H1 (cell line): Measurements from ENCODE around the gene CDH22. TPM values are rescaled to one million over a fixed set of nuclear protein-coding genes. Genes with fewer than 3 reads are reported as not detected.

ENCODE experiments used
- CTCF ChIA-PET: fragments of 300-600 bp; sonication (Branson Sonifier 250); formaldehyde crosslinking; loops from one replicate; lab custom pipeline; 2021; ENCODE audit not compliant: partially characterized antibody; lab: Charles Lee
- POLR2A ChIA-PET: fragments of 300-600 bp; sonication (Branson Sonifier 250); formaldehyde crosslinking; loops from one replicate; lab custom pipeline; 2021; ENCODE audit warnings: inconsistent platforms; ENCODE audit not compliant: partially characterized antibody; lab: Charles Lee
- DNase-seq, 2 experiments: peaks; one replicate each; pipeline versions ENCODE4 v3.0.0 to v3.0.0-alpha.2; 2010 to 2022; ENCODE audit warnings: low spot score in 2 of 2, low read depth in 1 of 2, mixed read lengths in 1 of 2
- FAIRE-seq: peaks from 2 replicates; lab custom pipeline; 2011; peaks lifted over from hg19 to GRCh38; lab: Jason Lieb, UNC
- H2AFZ ChIP-seq: 2 replicates; pipeline ENCODE4 v1.8.1; 2012; ENCODE audit warnings: low read length, inconsistent platforms
- H2AK5ac ChIP-seq: 2 replicates; pipeline ENCODE4 v1.6.1; 2013; ENCODE audit warnings: low read depth, low read length
- H2BK120ac ChIP-seq: replicated peaks from 2 replicates; pipeline ENCODE3; 2013; ENCODE audit warnings: low read depth, low read length, inconsistent platforms
- H2BK12ac ChIP-seq: 2 replicates; pipeline ENCODE4 v1.6.1; 2013; ENCODE audit warnings: low read depth, low read length
- H2BK15ac ChIP-seq: 2 replicates; pipeline ENCODE4 v1.6.1; 2013; ENCODE audit warnings: low read length
- H2BK20ac ChIP-seq: 2 replicates; pipeline ENCODE4 v1.6.1; 2013; ENCODE audit warnings: low read length
- H2BK5ac ChIP-seq: 2 replicates; pipeline ENCODE4 v1.6.1; 2013; ENCODE audit warnings: low read depth, low read length
- H3K14ac ChIP-seq: 2 replicates; pipeline ENCODE4 v1.6.1; 2013; ENCODE audit warnings: inconsistent platforms; ENCODE audit not compliant: insufficient read length
- H3K18ac ChIP-seq: 2 replicates; pipeline ENCODE4 v1.6.1; 2013; ENCODE audit warnings: low read length; ENCODE audit errors: extremely low read depth
- H3K23ac ChIP-seq: 2 replicates; pipeline ENCODE4 v1.6.1; 2013; ENCODE audit warnings: inconsistent platforms; ENCODE audit not compliant: insufficient read length
- H3K23me2 ChIP-seq: 2 replicates; pipeline ENCODE4 v1.6.1; 2013; ENCODE audit warnings: low read depth, low read length
- H3K27ac ChIP-seq: 2 replicates; pipeline ENCODE4 v1.6.1; 2011; ENCODE audit warnings: low read depth, low read length, inconsistent platforms
- H3K27me3 ChIP-seq, 4 experiments: replicated peaks in 1 of 4; 1 replicate in 1 of 4; 2 replicates in 3 of 4; pipeline versions ENCODE4 v1.6.1 to v1.8.1; 2011 to 2013; ENCODE audit warnings: low read length in 3 of 4, mild to moderate bottlenecking in 3 of 4, inconsistent platforms in 2 of 4, mixed read lengths in 2 of 4, moderate library complexity in 1 of 4; ENCODE audit not compliant: control insufficient read depth in 3 of 4, insufficient read depth in 3 of 4; ENCODE audit errors: extremely low read depth in 1 of 4
- H3K36me3 ChIP-seq, 4 experiments: 2 replicates each; pipeline versions ENCODE4 v1.6.1 to v1.8.1; 2011 to 2013; ENCODE audit warnings: mild to moderate bottlenecking in 4 of 4, low read length in 3 of 4, moderate library complexity in 2 of 4, control low read depth in 1 of 4, inconsistent platforms in 1 of 4; ENCODE audit not compliant: insufficient read depth in 4 of 4, control insufficient read depth in 2 of 4
- H3K4ac ChIP-seq: replicated peaks from 2 replicates; pipeline ENCODE3; 2013; ENCODE audit warnings: low read length, low read depth, mixed read lengths, inconsistent platforms; ENCODE audit not compliant: insufficient read length
- H3K4me1 ChIP-seq, 4 experiments: replicated peaks in 1 of 4; 1 replicate in 1 of 4; 2 replicates in 3 of 4; pipeline versions ENCODE4 v1.6.1 to v1.8.1; 2011 to 2013; ENCODE audit warnings: low read length in 3 of 4, inconsistent platforms in 2 of 4, mixed read lengths in 1 of 4; ENCODE audit not compliant: insufficient read depth in 4 of 4, control insufficient read depth in 3 of 4
- H3K4me2 ChIP-seq, 2 experiments: 2 replicates each; pipeline versions ENCODE4 v1.6.1 to v1.8.1; 2011 to 2013; ENCODE audit warnings: low read depth in 2 of 2, low read length in 2 of 2, control low read depth in 1 of 2, inconsistent platforms in 1 of 2, mild to moderate bottlenecking in 1 of 2; ENCODE audit not compliant: insufficient read depth in 1 of 2
- H3K4me3 ChIP-seq, 4 experiments: fragments of 200-600, 300-600 bp in 1 of 4; sonication (generic), shearing (Covaris generic), sonication (Bioruptor Twin) in 1 of 4; 2 replicates each; pipeline versions ENCODE4 v1.5.1 to v1.8.1; 2011 to 2016; ENCODE audit warnings: low read length in 4 of 4, low read depth in 3 of 4, control low read depth in 2 of 4, inconsistent platforms in 2 of 4, mild to moderate bottlenecking in 2 of 4, mixed read lengths in 1 of 4, moderate library complexity in 1 of 4; ENCODE audit not compliant: insufficient read depth in 2 of 4; ENCODE audit errors: extremely low read depth in 1 of 4
- H3K56ac ChIP-seq: replicated peaks from 2 replicates; pipeline ENCODE3; 2013; ENCODE audit warnings: low read depth, mild to moderate bottlenecking, mixed read lengths, low read length, inconsistent platforms; ENCODE audit not compliant: insufficient read length
- H3K79me1 ChIP-seq: 2 replicates; pipeline ENCODE4 v1.6.1; 2013; ENCODE audit warnings: low read depth, low read length, control low read depth
- H3K79me2 ChIP-seq, 2 experiments: 2 replicates each; pipeline versions ENCODE4 v1.6.1 to v1.8.1; 2012 to 2013; ENCODE audit warnings: low read length in 2 of 2, mild to moderate bottlenecking in 2 of 2, inconsistent platforms in 1 of 2; ENCODE audit not compliant: insufficient read depth in 2 of 2, control insufficient read depth in 1 of 2
- H3K9ac ChIP-seq, 4 experiments: replicated peaks in 1 of 4; 1 replicate in 1 of 4; 2 replicates in 3 of 4; pipeline versions ENCODE4 v1.6.1 to v1.8.1; 2011 to 2013; ENCODE audit warnings: low read depth in 3 of 4, low read length in 3 of 4, control low read depth in 2 of 4, mild to moderate bottlenecking in 2 of 4, moderate library complexity in 2 of 4, inconsistent platforms in 1 of 4; ENCODE audit errors: extremely low read depth in 1 of 4
- H3K9me3 ChIP-seq, 2 experiments: 2 replicates each; pipeline versions ENCODE4 v1.6.1 to v1.8.1; 2012 to 2013; ENCODE audit warnings: mild to moderate bottlenecking in 2 of 2, moderate library complexity in 2 of 2, control low read depth in 1 of 2, inconsistent platforms in 1 of 2, low read depth in 1 of 2, low read length in 1 of 2, mixed read lengths in 1 of 2; ENCODE audit not compliant: insufficient read depth in 2 of 2
- H4K20me1 ChIP-seq, 2 experiments: replicated peaks in 1 of 2; 2 replicates each; pipeline versions ENCODE3 to v1.8.1; 2011 to 2013; ENCODE audit warnings: inconsistent platforms in 2 of 2, low read length in 2 of 2, mild to moderate bottlenecking in 1 of 2; ENCODE audit not compliant: insufficient read depth in 2 of 2, control insufficient read depth in 1 of 2
- H4K5ac ChIP-seq: 2 replicates; pipeline ENCODE4 v1.6.1; 2013; ENCODE audit warnings: low read length, low read depth, mixed read lengths, inconsistent platforms; ENCODE audit not compliant: insufficient read length
- H4K8ac ChIP-seq: 2 replicates; pipeline ENCODE4 v1.8.0; 2013; ENCODE audit warnings: mild to moderate bottlenecking, moderate library complexity, low read length, inconsistent platforms; ENCODE audit not compliant: insufficient read depth; ENCODE audit errors: extremely low read depth
- H4K91ac ChIP-seq: replicated peaks from 2 replicates; pipeline ENCODE3; 2013; ENCODE audit warnings: low read length, mixed read lengths, inconsistent platforms; ENCODE audit not compliant: insufficient read length
- CHD2 ChIP-seq: IDR thresholded peaks from 2 replicates; pipeline ENCODE4 v1.6.1; 2012; ENCODE audit warnings: low read length, improper control_type of control experiment
- CTBP2 ChIP-seq: IDR thresholded peaks from 2 replicates; pipeline ENCODE4 v1.7.0; 2011; ENCODE audit warnings: borderline replicate concordance, mild to moderate bottlenecking, moderate library complexity, mixed read lengths, low read length; ENCODE audit not compliant: insufficient read depth, insufficient read length
- EZH2 ChIP-seq: fragments of 200-600 bp; sonication (generic); IDR thresholded peaks from 2 replicates; pipeline ENCODE4 v1.7.1; 2012; ENCODE audit warnings: low read depth, mild to moderate bottlenecking, moderate library complexity, low read length, inconsistent platforms; ENCODE audit not compliant: severe bottlenecking
- FOSL1 ChIP-seq: IDR thresholded peaks from 2 replicates; pipeline ENCODE4 v1.6.1; 2011; ENCODE audit warnings: mild to moderate bottlenecking, low read depth, low read length, moderate library complexity; ENCODE audit not compliant: insufficient read depth
- KDM1A ChIP-seq: fragments of 200-600, 300-600 bp; sonication (generic); IDR thresholded peaks from 2 replicates; pipeline ENCODE4 v1.7.1; 2016; ENCODE audit warnings: mild to moderate bottlenecking, low read length, borderline replicate concordance
- PHF8 ChIP-seq: fragments of 200-600 bp; sonication (generic); conservative IDR thresholded peaks from 2 replicates; pipeline ENCODE4 v1.7.1; 2012; ENCODE audit warnings: low read depth, mild to moderate bottlenecking, inconsistent platforms, low read length, moderate library complexity
- RFX5 ChIP-seq: IDR thresholded peaks from 2 replicates; pipeline ENCODE4 v1.6.1; 2011; ENCODE audit warnings: low read depth, low read length, improper control_type of control experiment, borderline replicate concordance
- RXRA ChIP-seq: IDR thresholded peaks from 2 replicates; pipeline ENCODE4 v1.6.1; 2011; ENCODE audit warnings: low read depth, mild to moderate bottlenecking, low read length, moderate library complexity; ENCODE audit not compliant: insufficient read depth
- TAF7 ChIP-seq: optimal IDR thresholded peaks from 2 replicates; pipeline ENCODE3; 2011; ENCODE audit warnings: low read depth, mild to moderate bottlenecking, inconsistent platforms, low read length, moderate library complexity, borderline replicate concordance
- WGBS, 2 experiments: shearing (Covaris generic) in 1 of 2; methylation state at CpG; one replicate each; pipeline versions ENCODE4 v1.1.6 to v1.1.7; 2013 to 2015; ENCODE audit warnings: low lambda C conversion rate in 2 of 2, mixed read lengths in 2 of 2, inconsistent platforms in 1 of 2, low coverage in 1 of 2, missing lambda C conversion rate in 1 of 2; ENCODE audit not compliant: insufficient replicate concordance in 2 of 2, insufficient coverage in 1 of 2, insufficient read length in 1 of 2; ENCODE audit errors: extremely low coverage in 1 of 2, missing lambda C conversion rate in 1 of 2; 5-methylcytosine and 5-hydroxymethylcytosine counted together
- polyA plus RNA-seq, 7 experiments: library from polyadenylated mRNA; depleted of rRNA in 3 of 7; stranded (reverse) in 5 of 7; unstranded in 2 of 7; fragments of >200 nt in 5 of 7; fragments of 200-250 nt in 2 of 7; gene quantifications; 1 replicate in 5 of 7; 2 replicates in 1 of 7; 4 replicates in 1 of 7; pipeline versions ENCODE4 v1.2.1 to v1.2.3, GENCODE V29; 2011 to 2013; ENCODE audit warnings: missing spikeins in 2 of 7, mixed read lengths in 2 of 7
- total RNA-seq: library from RNA; stranded (reverse); fragmentation: NEBNext Ultra II Directional; extraction: Animal tissue kit (Norgen Biotek cat#: 25700); gene quantifications from 2 replicates; pipeline ENCODE4 v1.2.1, GENCODE V29; 2021
- TF ChIP-seq, protein P1 (sequence below): IDR thresholded peaks from 2 replicates; pipeline ENCODE4 v1.6.1; 2012; ENCODE audit warnings: inconsistent platforms

Gene CDH22
- total and polyA plus RNA-seq, 2 of the 8 experiments (the other 6 are each of a cell fraction or from before 2014, with no cell fraction given): 0.35 to 0.39 TPM

DNA sequence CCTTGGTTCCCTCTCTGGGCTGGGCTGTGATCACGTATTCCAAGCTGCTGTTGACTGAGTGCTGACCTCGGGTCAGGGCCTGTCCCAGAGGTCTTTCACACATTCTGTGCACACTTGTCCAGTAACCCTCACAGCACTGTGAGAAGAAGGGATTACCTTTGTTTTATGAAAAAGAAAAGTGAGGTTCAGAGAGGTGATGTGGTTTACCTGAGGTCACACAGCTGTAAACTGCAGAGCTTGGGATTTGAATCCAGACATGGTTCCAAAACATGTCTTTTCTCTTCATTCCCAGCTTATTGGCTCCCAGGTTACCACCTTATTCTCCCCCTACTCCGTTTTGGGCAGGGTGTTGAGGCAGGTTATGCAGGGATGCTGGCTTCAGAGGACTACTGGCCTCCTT is 28.4 kb upstream of the CDH22 start:
- Histone ChIP-seq H2BK20ac (no peak overlapping the region), H2BK12ac (no peak overlapping the region), H4K91ac (no peak overlapping the region), H3K4me2 (no peak overlapping the region), H3K23ac (no peak overlapping the region), H3K23me2 (no peaks in the 10 kb centered on the region), H3K9me3 (no peaks in the 10 kb centered on the region), H2BK120ac (no peak overlapping the region), H2BK5ac (no peak overlapping the region), H3K36me3 (no peaks in the 10 kb centered on the region), H3K4ac (no peak overlapping the region), H4K20me1 (no peaks in the 10 kb centered on the region), H2BK15ac (no peak overlapping the region), H3K9ac (0 out of 7 replicates have a peak overlapping the region, but pooled peaks of 1 of the 4 experiments have one; percentile 32), H3K18ac (no peak overlapping the region), H3K27ac (no peak overlapping the region), H3K79me2 (no peaks in the 10 kb centered on the region), H3K79me1 (no peaks in the 10 kb centered on the region), H3K27me3 (peaks cover 0 to 6% (median 4%) of the 10 kb centered on the region in 4 experiments; a peak in 5 of 7 replicates), H4K8ac (no peak overlapping the region), H3K4me1 (peaks cover 0 to 22% (median 6%) of the 10 kb centered on the region in 4 experiments; a peak in 6 of 7 replicates), H3K56ac (no peak overlapping the region), H3K4me3 (no peak overlapping the region), H3K14ac (no peak overlapping the region), H2AFZ (no peak overlapping the region), H4K5ac (no peak overlapping the region), H2AK5ac (no peak overlapping the region)
- TF ChIP-seq PHF8 (no peak), FOSL1 (no peak), TAF7 (no peak), RFX5 (no peak), EZH2 (no peak), CTBP2 (no peak), RXRA (no peak), KDM1A (no peak), CHD2 (no peak)
- TF ChIP-seq, protein P1, sequence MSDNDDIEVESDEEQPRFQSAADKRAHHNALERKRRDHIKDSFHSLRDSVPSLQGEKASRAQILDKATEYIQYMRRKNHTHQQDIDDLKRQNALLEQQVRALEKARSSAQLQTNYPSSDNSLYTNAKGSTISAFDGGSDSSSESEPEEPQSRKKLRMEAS: no peak
- WGBS, 2 experiments: 77% methylated on average over 3 of the region's 3 CpGs; no CpG with 5 or more reads in 1 of the 2 experiments
- FAIRE-seq: no peak
- CTCF ChIA-PET: interaction anchor here (0.6 to 17.6 kb wide), 8 partner anchors 8 to 323 kb away, joined by 3 to 214 read pairs (median 3); no protein-coding TSS in a partner anchor
- DNase-seq: no peak
- POLR2A ChIA-PET: interaction anchor here (0.6 to 2.1 kb wide), 3 partner anchors 9 to 42 kb away, joined by 3 to 10 read pairs (median 4); no protein-coding TSS in a partner anchor
